Activated T-cell treated with anti-CD3 and anti-CD28 coated beads, Interleukin-2, amount 50 U/mL, for 48 hours (primary cell): Measurements from ENCODE around the gene C2orf81.
"Not testable (repeated sequence)": the region's sequence is repeated elsewhere in the genome, so short reads cannot be mapped to it uniquely, and the experiment has no call there.

Experiments used
- DNase-seq, 2 experiments: peaks; one replicate each; pipeline ENCODE4 v3.0.0-alpha.2; 2020

C2orf81 gene

DNA sequence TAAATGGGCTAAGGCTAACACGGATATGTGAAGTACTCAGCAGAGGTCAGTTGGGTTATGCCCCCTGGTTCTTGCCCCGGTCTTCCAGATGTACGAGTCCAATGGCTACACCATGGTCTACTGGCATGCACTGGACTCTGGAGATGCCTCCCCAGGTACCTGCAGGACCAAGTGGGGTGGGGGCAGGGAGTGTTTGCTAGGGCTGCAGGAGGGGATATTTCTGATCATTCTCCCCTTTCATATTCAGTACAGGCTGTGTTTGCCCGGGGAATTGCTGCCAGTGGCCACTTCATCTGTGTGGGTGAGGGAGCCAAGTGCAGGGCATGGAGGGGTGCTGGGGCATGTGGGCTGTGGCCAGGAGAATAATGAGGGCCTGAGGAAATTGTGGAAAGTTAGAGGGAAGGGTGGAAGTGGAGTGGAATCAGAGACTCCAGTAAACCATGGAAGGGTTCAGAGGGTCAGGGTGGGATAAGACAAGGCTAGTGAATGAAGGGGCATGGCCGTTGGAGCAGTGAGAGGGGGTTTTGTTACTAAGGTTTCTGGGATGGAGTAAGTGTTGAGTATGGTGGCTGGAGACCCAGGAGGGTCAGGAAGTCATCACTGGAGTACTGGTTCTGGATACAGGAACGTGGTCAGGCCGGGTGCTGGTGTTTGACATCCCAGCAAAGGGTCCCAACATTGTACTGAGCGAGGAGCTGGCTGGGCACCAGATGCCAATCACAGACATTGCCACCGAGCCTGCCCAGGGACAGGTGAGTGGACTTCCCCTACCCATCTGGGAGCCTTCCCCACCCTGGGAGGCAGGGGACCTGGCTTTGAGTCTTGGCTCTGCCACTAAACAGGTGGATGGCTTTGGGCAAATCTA lies 2.0 kb upstream of the C2orf81 start:
- no peak for DNase-seq

DNA sequence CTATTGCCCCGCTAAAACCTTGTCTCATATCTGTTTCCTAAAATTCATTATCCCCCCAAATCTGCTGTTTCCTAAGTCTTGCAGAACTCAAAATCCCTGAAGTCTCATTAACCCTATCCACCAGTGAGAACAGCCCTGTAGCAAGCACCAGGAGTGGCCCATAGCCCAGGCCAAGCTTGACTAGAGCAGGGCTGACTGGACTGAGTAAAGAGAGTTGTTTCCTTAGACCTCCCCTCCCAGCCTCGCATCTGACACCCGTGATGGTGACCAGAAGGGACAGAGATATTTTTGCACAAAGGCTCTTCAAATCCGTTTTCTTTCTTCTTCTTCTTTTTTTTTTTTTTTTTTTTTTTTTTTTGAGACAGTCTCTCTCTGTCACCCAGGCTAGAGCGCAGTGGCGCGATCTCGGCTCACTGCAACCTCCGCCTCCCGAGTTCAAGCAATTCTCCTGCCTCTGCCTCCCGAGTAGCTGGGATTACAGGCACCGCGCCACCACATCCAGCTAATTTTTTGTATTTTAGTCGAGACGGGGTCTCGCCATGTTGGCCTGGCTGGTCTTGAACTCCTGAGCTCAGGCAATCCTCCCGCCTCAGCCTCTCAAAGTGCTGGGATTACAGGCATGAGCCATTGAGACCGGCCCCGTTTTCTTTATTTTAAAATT lies 846 bp downstream of the C2orf81 start:
- DNase-seq: not testable (repeated sequence)

DNA sequence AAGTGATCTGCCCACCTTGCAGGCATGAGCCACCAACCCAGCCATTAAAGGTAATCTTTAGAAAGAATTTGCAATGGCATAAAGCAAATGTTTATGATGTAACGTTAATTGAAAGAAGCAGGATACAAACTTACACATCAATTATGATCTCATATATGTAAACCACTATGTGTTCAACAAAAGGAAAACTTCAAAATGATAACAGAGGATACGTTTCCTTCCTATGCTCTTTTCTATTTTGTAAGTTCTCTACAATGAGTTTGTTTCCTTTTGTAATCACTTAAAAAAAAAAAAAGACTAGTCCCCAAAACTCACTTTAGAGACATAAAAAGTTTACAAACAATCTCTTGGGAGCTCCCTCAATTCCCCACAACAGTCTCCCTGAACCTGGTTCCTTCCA lies 1.4 kb downstream of the C2orf81 start:
- DNase-seq: no peak

DNA sequence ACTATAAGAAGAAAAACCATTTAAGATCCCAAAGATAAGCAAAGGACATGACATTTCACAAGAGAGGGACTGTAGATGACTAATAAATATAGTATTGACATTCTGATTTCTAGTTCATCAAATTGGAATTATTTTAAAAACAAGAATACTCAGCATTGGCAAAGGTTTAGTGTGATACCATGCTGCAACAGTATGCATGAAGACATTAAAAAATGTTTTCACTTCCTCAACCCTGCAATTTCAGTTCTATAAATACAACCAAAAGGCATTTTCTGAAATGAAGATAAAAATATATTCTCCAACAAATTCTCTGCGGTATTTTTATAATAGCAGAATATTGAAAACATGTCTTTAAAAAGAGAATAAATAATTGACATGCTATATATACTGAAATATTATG lies 2.1 kb downstream of the C2orf81 start:
- no peak for DNase-seq

DNA sequence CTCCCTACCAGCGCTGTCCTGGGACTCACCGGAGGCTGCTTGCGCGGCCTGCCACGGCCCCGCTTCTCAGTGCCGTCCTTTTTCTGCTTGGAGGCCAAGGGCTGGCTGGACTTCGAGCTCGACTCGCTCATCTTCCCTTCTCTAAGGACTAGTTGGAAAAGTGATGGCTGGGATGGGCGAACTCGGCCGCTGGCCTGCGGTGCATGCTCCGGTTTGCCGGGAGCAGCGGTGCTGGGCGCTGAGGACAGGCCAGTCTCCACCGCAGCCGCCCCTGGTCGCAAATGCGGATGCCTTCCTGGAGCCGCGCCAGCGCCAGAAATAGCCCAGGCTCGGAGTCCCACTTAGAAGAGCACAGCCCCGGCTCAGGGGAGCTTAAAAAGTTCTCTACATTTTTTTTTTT lies 3.1 kb downstream of the C2orf81 start:
- no peak for DNase-seq

DNA sequence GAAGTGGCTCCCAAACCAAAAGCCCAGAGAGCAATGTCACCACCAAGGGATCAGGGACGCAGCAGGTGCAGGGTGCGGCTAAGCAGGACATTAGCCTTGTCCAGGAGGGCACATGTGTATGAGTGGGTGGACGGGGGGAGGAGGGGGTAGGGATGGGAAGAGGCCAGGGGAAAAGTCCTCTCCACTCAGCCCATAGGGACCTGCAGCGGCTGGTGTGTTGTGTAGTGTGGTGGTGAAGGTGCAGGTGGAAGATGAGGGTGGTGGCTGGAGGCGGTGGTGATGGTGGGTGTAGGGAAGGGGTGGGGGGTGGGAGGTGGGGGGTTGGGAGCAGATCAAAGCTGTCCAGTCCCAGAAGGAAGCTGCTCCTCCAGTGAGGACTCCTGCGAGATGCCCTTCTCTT lies 3.7 kb downstream of the C2orf81 start:
- DNase-seq: no peak

DNA sequence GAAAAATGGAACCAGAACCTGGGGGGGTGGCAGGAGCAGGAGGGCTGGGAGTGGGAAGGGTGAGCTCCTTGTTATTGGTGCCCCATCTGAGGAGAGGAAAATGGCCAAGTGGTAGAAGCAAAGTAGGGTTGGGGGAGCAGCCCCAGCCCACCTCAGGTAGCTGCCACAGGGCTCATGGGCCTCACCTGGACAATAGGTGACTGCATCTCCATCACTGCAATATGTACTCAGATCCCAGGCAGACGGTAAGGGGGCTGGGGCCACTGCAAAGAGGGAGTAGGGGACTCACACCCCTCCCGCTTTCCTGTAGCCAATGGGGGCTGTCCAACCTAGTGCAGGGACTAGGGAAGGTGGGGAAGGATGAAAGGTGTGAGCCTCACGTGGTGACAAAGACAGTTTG lies 4.2 kb downstream of the C2orf81 start:
- DNase-seq: no peak

DNA sequence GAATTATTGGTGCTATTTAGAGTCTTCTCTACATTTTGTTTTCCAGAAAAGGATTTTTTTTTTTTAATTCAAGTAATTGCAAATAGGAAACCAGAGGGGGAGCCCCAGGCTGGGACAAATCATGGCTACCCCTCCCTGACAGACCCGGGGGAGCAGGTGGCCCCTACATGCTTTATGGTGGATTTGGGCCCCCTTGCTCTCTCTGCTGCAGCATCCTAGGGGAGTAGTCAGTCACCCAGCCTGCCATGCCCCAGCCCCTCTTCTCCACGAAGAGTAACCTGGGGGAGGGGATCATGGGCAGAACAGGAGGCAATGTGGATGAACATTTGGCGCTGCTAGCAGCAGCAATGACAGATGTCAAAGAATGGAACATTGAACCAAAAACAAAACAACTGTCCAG lies 4.6 kb downstream of the C2orf81 start:
- DNase-seq: no peak

DNA sequence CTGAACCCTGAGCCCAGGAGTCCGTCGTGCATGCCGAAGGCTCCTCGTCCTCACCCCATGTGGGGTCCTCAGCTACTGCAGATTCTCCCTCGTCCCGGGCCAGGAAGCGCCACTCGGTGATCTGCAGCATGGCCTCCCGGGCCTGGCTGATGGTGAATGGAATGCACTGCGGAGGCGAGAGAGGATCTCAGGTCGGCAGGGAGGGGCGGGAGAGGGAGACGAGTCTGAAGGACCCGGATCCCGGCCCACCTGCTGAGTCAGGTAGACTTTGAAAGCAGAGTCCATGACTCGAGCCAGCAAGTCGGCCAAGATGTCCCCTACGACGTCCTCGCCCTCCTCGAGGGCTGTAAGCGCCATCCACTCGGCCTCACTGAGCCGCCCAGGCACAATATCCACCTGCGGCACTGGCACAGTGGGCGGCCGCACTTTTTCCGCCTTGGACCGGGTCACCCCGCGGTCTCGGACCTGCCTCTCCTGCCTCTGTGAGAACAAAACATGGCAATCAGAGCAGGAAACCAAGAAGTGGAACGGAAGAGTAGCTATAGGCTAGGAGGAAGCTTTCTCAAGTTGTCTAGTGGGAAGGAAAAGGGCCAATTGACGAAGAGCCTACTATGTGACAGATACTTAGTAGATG lies 5.5 kb downstream of the C2orf81 start:
- peak in 1 of 2 experiments; percentile 43 for DNase-seq

DNA sequence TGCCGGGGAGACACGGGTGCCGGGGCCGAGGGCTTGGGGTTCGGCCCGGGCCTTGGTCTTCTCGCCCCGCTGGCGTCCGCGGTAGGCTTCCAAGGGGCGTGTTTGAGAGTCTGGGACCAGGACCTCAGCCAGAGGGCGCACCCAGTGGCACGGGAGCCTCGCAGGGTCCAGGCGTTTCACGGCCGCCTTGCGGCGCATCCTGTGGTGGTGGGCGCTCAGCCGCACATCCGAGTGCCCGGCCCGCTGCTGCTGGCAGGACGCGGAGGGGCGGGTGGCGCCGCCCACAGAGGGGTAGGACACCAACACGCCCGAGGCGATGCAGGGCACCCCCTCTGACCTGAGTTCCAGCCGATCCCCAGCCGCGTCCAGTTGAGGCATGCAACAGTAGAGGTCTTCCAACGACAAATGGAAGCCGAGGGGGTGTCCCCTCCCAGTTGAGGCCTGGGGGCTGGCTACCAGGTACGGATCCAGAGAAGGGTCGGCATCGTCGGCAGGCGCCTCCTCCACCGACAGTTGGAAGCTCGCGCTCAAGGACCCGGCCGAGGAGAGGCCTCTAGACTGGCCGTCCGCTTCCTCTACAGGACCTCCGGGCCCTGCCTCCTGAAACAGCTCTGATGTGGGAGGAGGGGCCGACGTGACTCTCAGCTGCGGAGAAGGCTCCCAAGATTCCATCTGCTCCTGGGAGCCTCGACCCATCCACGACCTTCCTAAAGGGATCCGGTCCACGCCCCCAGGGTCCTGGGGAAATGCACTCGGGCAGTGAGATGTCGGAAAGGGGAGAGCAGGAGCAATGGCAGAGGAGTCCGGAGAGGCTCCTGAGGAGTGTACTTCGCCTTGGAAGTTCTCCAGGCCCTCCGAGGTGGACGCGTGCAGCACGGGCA lies 6.3 kb downstream of the C2orf81 start:
- DNase-seq: peak; percentile 49 to 56

DNA sequence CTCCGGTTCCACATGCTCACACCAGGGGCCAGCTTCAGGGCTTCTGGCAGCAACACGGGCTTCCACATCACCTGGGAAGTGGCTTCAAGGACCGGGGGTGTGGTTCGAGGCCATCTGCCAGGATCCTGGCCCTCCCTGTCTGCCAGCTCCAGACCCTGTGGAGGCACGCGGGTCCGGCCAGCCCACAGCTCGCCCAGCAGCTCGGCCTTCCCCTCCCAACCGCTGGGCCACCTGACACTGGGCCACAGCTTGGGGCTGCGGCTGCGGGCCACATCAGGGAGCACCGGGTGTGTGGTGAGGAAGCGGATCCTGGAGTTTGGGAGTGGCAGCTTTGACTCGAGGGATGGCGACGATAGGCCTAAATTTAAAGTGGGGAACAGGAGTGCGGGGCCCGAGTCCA lies 7.0 kb downstream of the C2orf81 start:
- no peak for DNase-seq

DNA sequence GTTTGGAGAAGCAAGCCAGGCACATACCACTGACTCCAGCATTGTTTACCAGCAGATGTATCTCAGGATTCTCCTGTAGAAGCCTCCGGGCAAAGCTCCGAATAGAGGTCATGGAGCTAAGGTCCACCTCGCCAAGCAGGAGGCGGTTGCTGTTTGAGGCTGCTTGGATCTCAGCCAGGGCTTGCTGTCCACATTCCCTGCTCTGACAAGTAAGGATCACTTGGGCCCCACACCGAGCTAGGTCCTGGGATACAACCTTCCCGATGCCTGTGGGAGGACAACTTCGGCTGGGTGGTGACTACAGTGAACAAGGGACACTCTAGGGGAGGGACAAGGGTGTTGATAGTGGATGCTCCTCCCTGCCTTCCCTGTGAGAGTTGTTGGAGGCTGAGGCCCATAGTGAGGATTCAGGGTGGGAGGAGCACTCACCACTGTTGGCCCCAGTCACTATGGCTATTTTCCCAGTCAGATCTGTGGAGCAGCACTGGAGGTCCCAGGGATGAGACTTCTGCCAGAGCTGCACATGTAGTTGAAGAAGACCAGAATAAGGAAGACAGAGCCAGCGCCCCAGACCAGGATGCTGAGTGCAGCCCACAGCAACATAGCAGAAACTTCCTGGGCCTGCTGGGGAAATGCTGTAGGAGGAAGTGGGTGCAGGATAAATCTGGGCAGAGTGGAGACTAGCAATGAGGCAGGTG lies 8.3 kb downstream of the C2orf81 start:
- no peak for DNase-seq

DNA sequence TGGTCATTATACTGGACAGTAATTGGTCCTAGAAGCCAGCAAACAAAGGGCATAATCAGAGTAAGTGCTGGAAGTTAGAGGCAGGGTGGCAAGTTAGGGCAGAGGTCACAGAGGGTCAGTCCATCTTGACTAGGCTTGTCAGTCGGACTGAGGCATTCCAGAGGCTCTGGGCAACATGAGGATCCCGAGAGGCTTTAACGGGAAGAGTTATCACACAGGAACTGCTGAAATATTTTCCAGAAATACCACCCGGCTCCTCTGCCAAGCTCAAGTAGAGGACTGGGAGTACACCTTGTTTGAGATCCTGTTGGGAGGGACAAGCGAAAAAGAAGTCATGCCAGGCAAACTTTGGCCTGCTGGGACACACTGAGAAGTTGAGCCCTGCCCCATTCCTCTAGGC lies 13.7 kb downstream of the C2orf81 start:
- no peak for DNase-seq

DNA sequence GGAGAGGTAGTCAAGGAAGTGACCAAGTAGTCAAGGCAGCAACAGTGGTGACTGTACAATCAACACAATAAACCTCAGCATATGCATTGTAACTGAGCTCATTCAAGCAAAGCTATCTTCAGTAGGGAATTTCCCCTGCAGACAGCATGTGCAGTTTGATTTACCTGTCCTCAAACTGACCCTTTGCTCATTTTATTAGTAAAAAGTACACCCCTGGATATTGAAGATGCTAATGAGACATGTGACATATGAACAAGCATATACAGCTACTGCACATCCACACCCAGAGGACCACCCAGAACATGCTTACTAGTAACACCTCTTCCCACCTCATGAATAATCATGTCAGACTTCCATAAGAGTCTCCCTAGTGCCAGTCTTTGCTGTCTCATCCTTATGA lies 15.4 kb downstream of the C2orf81 start:
- DNase-seq: no peak

DNA sequence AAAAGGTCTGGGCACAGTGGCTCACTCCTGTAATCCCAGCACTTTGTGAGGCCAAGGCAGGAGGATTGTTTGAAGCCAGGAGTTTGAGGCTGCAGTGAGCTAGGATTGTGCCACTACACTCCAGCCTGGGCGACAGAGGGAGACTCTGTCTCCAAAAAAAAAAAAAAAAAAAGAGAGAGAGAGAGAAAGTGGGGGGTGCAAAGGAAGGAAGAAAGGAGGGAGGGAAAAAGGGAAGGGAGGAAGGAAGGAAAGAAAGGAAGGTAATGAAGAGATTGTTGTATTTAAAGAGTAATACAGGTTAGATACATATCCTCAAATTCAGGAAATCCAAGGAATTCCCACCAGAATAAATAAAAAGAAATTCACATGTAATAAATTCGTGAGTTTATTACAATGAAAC lies 19.5 kb downstream of the C2orf81 start:
- no peak for DNase-seq

DNA sequence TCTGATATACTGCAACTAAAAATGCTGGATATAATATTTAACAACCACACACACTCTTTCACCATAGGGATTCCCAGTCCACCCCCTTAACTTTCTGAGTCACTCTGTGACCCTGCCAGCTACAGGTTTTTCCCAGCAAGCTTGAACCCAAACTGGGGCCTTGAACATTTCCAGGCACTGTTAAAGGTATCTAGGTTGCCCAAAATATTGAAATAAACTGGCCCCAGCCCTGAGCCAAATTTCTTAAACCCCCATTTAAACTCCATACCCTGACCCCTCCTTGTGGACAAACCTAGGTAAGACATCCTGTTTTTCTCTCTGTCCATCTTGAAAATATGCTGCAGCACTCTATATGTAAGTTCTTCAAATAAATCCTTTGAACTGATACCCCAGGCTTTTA lies 21.6 kb downstream of the C2orf81 start:
- no peak for DNase-seq

DNA sequence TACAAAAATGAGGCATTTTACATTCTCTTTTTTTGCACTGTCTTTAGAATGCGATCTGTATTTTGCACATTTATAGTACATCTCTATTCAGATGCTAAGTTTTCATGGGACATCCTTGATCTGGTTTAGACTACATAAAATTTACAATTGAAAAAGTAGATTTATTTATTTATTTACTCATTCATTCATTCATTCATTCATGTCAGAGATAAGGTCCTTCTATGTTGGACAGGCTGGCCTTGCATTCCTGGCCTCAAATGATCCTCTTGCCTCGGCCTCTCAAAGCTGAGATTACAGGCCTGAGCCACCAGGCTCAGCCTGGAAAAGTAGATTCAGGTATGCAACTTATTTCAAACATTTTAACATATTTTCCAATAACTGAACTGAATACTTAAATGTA lies 25.3 kb downstream of the C2orf81 start:
- no peak for DNase-seq

DNA sequence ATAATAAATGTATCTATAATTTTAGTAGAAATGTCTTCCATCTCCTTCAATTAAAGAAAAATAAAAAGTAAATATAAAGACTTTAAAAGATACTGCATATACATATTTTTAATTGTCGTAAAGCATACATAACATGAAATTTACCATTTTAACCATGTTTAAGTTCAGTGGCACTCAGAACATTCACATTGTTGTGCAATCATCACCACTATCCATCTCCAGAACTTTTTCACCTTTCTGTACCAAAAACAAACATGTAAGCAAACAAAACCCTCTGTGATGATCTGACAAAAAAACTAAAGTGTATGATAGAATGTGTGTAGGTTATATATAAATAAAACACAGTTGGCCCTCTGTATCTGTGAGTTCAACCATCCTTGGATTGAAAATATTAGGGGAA lies 27.9 kb downstream of the C2orf81 start:
- no peak for DNase-seq

DNA sequence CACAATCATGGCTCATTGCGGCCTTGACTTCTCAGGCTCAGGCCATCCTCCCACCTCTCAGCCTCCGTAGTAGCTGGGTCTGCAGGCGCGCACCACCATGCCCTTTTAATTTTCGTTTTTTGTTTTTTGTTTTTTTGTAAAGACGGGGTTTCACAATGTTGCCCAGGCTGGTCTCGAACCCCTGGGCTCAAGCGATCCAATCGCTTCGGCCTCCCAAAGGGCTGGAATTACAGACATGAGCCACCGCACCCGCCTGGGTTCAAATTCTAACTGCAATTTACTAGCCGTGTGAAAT lies 29.0 kb downstream of the C2orf81 start:
- DNase-seq: no peak

DNA sequence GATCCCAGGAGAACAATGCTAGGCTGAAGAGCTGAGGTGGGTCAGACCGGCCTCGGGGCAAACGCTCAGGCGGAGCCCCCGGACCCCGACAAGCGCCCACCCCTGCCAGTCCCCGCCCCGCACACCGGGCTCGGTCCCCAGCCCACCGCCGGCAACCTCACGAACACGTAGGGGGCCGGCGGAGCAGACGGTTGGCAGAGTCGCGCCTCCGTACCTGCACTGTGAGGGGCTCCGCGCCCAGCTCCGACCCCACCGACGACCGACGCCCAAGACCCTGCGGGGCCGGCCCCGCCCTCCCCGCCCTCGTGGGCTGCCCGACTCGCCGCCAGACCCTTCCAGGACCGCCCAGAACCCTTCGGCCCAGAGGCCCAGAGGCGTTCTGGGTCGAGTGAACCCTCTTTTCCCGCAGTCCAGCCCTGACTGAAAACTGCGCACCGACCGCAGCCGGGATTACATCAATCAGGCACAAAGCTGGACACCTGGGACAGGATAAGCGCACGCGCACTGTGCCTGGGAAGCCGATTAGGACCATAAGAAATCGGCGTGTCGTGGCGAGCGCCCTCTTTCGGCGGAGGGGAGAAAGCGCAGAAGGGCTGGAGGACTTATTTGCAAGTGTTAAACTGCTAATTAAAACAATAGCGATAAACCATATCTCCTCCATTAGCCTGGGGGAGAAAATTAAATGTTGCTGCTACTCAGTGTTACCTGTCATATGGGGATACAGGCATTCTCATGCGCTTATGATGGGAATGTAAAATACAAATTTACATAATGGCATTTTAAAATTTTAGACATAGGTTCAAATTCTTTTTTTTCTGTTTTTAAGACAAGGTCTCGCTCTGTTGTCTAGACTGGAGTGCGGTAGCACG lies 29.6 kb downstream of the C2orf81 start:
- DNase-seq: peak; percentile 97 to 99

DNA sequence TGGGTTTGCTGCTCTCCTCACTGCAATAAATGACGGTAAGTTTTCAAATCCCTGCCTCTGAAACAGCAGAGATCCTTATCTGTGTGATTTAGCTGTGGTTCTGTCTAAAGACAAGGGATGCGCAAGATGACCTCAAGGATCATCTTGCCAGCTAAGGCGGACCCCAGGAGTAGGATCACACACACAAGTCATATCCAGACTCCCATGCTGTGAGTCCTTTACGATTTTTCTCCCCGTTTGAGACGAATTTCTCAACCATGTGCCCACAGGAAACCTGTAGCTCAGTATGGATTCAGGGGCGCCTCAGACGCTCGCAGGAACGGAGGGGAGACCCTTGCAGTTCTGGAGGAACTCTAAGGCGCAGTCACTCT lies 30.2 kb downstream of the C2orf81 start:
- DNase-seq: no peak

DNA sequence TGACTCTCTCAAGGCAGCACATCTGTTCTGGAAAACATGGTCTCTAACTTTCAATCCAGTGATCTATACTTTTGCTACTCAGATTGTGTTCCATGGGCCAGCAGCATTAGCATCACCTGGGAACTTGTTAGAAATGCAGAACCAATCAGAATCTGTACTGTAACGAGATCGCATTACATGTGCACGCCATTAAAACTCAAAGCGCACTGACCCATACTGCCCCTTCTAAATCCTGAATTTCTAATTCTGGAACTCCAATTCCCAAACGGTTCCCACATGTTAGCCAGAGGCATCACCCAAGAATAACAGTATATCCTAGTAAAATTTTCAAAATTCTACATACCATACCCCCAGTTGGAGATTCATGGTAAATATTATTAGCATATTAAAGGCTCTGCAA lies 30.8 kb downstream of the C2orf81 start:
- DNase-seq: no peak
